Epidermal melanocyte (primary cell): ENCODE data around the gene PMVK.
"Not testable (repeated sequence)": the region's sequence is repeated elsewhere in the genome, so short reads cannot be mapped to it uniquely, and the experiment has no call there.

ENCODE experiments used
- DNase-seq: peaks from one replicate; pipeline ENCODE4 v3.0.0; 2011; ENCODE audit warnings: low spot score; ENCODE audit not compliant: insufficient read length

The PMVK gene

DNA sequence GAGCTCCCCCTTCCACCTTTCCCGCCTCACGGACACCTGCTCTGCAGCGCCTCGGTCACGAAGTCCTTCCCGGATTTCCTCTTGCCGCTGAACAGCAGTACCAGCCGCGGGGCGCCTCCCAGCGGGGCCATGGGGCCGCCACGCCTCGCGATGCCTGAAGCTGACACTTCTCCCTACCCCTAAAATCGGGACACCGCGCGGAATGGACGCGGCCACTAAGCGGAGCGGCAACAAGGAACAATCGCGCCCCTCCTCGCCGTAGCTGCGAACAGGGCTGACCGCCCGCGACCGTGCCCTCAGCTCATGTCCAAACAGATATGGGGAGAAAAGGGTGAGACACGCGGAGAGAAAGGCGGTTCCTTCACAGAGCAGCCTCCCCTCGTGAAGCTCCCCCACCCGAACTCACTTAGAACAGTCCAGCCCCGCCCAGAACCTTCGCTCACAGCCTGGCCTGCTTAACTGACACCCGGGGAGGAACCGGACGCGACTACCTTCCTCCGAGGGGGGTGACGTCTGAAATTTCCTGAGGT is at the start of gene PMVK:
Gene PMVK (minus strand): TSS at position 165 of the 530 bp plus-strand sequence. CDS start 34 bp downstream, at position 131.
- peak; percentile 95 for DNase-seq

DNA sequence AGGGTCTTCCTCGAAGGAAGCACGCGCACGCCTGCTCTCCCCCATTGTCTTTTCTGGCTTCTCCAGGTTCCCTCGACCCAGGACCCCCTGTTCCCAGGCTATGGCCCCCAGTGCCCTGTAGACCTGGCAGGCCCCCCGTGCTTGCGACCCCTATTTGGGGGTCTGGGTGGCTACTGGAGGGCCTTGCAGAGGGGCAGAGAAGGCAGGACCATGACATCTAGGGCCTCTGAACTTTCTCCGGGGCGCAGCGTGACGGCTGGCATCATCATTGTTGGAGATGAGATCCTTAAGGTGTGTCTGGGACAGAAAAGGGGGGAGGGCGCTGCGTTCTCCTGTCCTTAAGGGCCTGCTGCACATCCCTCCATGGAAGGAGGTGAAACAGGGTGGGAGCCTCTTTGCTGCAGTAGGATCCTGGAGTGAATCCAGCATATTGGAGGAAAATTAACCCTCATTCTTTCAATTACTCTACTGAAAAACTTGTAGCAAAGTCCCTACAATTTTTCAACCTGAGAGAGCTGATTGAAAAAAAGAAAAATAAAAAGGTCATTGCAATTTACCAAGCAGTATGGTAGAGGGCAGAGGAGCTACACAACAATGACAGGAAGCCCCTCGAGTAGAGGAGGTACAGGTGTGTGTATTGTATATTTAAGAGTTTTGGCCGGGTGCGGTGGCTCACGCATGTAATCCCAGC is 47.4 kb upstream of the PMVK start:
- DNase-seq: no peak

DNA sequence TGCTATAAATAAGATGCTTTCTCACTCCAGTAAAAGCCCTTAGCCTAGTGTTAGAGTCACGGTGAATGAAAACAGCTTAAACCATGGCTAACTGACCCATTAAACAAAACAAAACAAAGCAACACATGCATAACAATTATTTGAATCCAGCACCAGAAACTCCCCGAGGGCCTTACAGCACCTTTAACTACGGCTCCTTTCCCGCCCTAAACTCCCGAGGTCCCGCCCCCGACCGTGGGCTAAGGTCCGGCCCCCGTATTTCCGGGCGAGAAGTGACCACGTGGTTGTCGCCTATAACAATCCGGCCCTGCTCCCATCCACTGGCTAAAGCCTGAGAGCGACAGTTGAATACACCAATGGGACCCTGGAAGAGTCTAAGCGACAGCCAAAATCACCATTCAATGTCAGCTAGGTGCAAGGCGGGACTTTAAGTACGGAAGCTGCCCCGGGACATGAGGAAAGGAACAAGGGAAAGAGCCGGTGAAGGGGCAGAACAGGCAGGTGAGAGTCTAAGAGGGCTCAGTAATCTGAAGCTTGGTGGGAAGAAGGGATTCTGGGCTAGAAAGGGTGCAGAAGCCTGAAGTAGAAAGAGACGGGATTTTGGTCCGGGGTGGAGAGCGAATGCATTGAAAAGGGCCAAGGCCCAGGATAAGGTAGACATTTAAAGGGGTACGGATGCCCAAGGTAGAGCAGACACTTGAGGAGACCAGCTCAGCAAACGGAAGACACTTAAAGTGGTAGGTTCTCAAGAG is 46.6 kb upstream of the PMVK start, which contains the start of gene FLAD1:
Gene FLAD1 (plus strand): TSS at position 448 of the 752 bp plus-strand sequence. CDS start 351 bp downstream, outside the sequence.
- peak; percentile 100 for DNase-seq

DNA sequence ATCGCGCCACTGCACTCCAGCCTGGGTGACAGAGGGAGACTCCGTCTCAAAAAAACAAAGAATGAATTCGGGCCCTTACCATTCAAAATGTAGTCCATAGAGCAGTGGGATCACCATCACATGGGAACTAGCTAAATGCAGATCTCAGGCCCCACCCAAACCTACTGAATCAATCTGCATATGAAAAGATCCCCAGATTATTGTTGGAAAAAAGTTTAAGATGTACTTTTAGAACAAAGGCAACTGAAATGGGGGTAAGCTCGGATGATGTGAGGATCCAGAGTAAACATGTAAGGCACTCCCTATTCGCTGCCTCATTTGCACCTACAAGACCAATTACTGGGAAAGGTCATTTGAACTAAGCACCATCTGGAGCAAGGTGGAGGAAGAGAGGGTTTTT is 45.8 kb upstream of the PMVK start:
- no peak for DNase-seq

DNA sequence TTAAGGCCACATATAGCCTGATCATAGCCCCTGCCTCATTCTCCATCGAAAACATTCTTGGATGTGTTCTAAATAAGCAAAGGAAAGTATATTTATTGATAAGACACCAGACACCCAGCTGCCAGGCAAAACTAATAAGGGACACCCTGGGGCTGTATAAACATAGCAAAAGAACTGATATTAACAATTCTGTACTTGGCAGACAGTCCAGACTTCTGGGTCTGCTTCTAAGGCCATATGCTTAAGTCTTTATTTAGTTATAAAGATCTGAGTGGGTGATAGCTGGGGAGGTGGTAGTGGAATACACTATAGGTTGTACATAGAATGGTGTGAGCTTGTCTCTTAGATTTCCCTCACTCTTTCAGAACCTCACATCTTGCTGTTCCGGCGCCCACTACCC is 41.8 kb upstream of the PMVK start:
- no peak for DNase-seq

DNA sequence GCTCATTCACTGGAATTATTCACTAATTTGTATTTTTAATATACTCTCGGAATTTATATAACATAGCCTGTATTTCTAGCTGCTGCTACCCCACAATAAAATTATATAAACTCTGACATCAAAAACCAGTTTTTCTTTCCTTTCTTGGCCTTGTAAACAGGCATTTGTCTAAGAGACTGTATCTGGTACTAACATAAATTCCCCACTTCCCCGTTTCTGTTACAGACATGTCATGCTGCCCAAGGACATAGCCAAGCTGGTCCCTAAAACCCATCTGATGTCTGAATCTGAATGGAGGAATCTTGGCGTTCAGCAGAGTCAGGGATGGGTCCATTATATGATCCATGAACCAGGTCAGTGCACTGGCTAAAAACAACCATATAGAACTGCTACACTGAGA is 41.2 kb upstream of the PMVK start:
- not testable (repeated sequence) for DNase-seq

DNA sequence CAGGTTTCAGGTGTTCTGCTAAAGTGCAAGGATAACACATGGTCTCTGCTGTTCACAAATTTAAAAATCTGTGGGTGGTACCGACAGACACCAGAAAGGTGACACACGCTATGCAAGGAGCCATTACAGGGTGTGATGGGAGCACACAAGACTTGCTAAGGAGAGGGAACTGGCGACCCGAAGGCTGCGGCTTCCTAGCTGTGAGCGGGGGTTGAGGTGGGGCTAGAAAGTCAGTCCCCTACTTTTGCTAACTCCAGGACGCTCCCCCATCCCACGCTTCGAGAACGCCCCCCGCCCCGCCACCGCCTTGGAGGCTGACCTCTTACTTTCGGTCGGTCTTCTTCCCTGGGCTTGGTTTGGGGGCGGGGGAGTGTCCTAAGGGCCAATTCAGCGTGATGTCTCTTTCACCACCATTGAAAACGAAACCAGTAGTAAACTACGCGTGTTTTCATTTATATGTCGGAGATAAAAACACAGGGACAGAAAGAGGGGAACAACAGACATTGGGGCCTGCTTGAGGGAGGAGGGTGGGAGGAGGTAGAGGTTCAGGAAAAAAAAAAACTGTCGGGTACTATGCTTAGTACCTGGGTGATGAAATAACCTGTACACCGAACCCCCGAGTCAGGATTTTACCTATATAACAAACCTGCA is 39.0 kb upstream of the PMVK start:
- DNase-seq: no peak

DNA sequence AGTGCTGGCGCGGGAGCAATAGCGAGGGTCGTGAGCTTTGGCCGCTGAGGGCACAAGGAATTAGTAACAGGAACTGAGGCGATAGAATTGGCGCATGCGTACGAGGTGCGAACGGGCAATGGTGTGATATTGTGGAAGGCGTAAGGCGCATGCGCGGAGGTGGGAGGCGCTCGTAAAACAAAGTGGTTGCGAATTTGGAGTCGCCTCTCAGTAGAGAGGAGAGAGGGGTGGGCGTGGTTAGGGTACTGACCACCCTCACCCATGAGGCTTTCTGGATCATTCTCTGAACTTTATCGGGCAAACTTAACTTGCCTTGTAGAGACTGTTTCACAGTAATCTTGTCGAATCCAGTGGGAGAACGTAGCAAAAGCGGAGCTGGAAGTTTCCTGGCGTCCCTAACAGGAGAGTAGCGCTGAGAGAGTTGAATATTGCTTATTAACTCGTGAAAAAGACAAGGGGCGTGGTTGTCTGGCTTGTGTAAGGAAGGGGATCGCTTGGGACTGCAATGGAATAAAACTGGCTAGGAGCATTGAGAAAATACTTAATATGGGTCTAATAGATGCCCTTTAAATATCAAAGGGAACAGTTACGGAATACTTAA is 38.4 kb upstream of the PMVK start:
- peak; percentile 81 for DNase-seq

DNA sequence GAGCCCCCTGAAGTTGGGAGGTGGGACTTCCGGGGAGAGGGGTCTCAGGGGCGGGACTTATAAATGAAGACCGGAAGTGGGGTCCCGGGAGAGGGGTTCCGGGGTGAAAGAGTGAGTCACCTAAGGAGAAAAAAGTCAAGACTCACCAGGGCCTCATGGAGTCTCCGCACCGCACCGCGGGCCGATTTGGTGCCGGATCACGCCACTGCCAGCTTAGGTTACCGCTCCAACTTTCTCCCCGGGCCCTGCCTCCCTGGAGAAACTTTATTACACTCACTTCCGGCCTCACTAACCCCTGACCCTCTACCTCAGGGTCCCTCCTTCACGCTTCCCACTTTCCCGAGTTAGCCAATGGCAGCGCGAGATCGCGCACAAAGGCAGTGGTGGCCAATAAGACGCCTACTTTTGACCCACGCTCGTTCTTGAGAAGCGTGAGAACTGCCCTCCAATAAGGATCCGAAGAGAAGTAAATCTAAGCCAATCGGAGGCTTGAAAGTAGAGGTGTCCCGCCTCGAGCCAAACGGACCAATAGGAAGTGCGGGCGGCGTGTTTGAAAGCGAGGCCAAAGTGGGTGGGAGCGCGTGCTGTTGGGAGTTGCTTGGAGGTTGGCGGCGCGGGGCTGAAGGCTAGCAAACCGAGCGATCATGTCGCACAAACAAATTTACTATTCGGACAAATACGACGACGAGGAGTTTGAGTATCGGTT is 37.7 kb upstream of the PMVK start, which contains the start of gene CKS1B:
Gene CKS1B (plus strand): TSS at position 580 of the 706 bp plus-strand sequence. CDS start 65 bp downstream, at position 645.
- DNase-seq: peak; percentile 94

DNA sequence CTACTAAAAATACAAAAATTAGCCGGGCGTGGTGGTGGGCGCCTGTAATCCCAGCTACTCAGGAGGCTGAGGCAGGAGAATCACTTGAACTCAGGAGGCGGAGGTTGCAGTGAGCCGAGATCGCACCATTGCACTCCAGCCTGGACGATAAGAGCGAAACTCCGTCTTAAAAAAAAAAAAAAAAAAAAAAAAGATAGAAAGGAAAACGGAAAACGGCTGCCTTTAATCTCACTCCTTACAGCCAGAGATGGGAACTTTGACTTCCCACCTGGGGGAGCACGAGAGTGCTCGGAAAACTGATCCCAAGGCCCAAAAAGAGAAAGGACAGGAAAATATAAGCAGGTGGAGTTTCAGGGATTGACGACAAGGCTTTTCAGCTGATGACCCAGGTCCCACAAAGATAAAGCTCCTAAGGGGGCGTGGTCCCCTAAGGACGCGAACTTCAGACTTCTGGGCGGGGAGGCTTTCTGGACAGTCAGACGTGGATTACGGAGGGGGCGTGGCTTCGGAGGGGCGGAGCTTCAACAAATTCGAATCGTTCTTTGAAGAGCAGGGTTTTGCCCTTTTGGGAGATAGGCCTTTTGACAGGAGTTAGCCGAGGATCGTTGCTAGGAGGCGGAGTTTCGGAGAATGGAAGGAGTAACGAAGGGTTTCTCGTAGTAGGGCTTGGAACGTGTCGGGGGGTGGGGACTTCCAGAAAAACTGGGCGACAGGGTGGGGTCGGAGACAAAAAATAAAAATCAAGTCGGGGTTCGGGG is 37.0 kb upstream of the PMVK start:
- DNase-seq: peak; percentile 68

DNA sequence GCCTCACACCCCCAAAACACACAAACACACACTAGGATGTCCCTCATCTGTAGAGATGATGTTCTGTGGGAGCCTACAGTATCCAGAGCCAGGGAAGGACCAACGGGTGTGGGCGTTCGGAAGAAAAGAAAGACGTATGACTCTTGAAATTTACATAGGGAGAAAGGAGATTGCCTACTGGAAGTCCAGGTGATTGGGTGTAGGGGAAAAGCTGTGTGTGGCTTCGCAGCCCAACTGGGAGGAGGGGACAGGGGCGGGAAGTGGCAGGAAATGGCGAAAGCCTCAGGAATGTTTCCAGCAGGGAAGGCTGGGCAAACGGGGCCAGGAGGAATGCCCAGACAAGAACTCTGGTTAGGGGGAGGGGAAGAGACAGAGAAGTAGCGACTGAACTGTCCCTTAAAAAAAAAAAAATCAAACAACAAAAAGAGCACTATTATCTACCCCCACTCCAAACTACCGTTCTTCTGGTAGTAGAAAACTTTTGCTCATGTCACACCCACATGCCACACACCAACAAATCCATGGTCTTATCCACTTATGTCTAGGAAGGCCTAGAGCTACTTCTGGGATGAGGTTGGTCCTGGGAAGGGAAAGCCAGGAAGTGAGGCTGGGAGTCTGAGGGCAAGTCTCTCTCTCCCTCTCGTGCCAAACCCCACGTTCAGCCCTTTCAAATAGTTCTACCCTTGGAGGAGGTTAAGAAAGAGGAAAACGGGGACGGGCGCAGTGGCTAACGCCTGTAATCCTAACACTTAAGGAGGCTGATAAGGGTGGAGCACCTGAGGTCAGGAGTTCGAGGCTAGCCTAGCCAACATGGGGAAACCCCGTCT is 36.2 kb upstream of the PMVK start:
- no peak for DNase-seq

DNA sequence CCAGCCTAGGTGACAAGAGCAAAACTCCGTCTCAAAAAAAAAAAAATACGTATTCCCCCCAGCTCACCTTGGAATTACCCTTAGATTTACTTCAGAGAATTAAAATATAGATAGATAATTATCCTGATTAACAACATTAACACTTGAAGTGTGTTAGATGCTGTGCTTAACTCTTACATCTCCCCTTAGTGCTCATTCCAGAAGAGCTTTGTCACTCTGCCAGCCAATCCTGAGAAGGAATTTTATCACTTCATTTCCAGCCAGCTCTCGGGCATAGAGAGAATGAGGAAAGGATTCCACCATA is 35.6 kb upstream of the PMVK start:
- no peak for DNase-seq

DNA sequence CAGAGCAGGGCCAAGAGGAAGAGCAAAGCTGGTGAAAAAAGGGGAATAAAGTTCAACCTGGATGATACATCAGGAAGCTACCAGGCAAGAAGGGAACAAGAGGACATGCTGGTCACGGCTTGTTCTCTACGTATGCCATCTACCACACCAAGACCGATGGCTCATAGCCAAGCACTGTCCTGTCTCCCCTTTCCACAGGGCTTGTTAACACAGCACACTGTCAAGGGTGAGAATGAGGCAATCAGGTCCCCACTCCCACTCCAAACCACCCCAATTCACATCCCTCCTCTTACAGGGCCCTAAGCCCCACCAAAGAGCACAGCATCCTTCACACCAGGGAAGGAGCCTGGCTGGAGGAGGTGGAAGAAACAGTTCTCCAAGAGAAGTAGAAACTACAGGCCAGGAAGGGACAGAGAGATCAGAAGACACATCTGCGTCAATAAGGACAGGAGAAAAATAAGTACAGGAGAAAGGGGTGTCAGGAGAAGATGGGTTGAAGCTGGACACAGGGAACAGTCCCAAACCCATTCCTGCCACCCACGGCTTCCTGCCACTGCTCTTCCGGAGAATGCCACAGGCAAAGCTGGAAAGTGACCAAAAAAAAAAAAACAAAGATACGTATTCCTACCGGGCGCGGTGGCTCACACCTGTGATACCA is 35.0 kb upstream of the PMVK start:
- no peak for DNase-seq

DNA sequence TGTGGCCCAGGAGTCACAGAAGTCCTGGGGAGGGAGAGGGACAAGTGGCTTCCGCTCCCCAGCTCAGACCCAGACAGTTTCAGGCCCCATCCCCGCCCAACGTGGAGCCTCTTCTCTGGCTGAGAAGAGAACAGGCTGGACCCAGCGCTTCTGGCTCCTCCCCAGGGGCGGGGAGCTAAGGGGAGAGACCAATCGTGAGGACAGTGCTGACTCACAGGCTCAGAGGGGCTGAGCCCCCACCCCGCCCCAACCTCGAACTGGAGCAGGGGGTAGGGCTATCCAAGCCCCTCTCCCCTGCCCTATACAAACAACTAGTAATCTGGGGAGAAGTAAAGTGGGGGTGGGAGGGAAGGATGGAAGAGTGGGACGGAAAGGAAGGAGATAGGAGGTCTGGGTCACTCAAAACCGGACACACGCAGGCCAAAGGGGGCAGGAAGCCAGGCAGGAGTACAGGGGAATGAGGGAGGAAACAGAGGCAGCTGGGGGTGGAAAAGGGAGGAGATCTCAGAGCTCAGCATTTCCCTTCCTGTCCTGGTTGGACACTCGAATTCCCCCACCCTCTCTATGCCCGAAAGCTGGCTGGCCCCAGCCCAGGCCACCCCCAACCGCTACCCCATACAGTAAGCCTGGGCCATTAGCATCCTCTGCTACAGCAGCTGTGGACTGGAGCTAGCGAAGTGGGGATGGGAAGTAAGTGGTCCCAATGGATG is 34.3 kb upstream of the PMVK start, which contains the start of gene SHC1:
Gene SHC1 (minus strand): TSS at position 117 of the 710 bp plus-strand sequence. CDS start 221 bp downstream, outside the sequence.
- peak; percentile 90 for DNase-seq

DNA sequence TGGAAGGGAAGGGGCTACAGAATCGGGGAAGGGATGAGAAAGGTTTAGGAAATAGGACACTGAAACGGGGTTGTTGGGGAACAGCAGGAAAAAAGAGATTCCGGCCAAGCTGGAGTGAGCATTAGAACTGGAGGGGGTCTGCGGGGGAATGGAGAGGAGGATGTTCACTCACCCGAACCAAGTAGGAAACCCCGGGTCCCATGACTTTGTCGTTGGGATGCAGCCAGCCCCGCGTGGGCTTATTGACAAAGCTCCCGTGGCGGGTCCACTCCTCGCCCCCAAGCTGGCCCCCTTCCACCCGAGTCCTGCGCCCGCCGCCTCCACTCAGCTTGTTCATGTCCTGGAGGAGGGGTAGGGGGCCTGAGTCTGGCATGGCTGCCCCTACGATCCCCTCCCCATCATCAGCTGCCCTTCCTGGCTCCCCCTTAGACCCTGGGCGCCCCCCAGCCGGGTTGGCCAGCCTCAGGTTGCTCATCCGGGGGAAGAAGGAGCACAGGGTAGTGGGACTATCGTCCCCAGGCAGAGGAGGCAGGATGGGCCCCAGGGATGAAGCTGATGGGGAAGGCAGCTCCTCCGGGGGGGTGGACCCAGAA is 33.4 kb upstream of the PMVK start:
- no peak for DNase-seq

DNA sequence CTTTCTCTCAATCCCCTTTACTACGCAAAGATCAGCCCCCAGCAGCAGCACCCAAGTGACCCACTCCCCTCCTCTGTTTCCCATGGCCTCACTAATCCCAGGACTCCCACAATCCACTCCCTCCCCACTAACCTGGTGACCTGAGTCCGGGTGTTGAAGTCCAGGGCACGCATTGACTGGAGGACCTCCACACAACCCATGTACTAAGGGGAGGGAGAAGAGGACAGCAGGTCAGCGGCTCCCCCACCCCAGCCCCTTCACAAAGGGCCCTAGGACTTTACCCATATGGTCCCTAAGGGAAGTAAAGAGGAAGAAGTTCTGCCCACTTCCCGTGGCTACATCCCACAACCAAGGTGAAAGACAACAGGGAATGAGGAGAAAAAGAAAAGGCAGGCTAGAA is 32.7 kb upstream of the PMVK start:
- DNase-seq: no peak

DNA sequence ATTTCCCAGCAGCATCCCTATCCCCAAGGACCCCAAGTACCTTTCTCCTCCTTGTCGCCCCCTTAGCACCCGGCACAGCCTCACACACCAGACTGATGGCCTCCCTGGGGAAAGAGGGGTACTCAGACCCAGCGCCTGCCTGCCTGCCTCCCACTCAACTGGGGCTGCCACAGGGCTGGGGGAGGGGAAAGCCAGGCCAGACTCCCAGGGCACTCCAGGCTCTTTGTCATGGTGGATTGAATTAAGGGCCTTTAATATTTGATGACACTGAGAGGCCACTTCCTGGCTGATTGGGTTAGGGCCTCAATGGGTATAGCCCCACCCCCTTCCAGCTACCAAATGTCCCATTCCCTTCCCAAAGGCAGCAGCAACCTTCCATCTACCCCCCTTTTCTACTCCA is 32.2 kb upstream of the PMVK start:
- DNase-seq: no peak
